Stimulated activated CD8-positive, alpha-beta memory T cell treated with anti-CD3 and anti-CD28 coated beads, Interleukin-4, amount 100 ng/mL, for 4 hours (primary cell): Measurements from ENCODE around the gene MAGI2.
"Not testable (repeated sequence)": the region's sequence is repeated elsewhere in the genome, so short reads cannot be mapped to it uniquely, and the experiment has no call there.

Experiments used
- DNase-seq, 2 donors: peaks; one replicate each; pipeline ENCODE4 v3.0.0-alpha.2; 2020; ENCODE audit warnings: low read depth in 2 of 2, low spot score in 1 of 2

The MAGI2 gene

DNA sequence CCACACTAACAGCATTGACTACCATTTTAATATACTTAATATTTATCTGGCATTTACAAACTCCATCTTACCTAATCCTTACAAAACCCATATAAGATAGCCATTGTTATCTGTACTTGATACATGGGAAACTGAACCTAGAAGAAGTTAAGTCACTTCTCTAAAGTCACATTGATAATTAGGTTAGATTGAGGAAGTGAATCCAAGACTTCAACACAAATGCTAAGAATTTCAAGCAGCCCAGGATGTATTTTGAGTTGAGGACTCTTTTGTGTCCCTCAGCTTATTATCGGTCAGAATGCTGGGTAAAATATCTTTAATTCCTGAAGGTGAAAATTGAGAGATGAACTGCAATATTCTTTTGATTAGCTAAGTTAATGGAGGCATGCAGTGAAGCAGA lies 1189.4 kb downstream of the MAGI2 start:
- DNase-seq = no peak

DNA sequence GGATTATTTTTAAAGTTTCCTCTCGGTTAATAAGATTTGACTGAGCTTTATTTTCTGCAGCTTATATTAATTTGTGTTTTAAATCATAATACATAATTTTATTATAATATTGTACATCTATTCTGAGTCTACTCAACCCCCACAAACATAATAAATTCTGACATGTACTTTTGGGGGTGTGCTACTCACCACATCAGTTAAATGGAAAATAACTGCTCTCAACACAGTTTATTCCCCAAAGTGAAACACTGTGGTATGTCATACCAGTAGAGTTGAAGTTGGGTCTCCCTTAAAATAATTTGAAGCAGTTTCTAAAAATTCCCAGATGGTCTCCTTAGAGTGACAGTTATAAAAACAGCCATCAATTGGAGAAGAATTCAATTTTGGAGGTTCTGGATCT lies 1191.7 kb downstream of the MAGI2 start:
- DNase-seq = no peak

DNA sequence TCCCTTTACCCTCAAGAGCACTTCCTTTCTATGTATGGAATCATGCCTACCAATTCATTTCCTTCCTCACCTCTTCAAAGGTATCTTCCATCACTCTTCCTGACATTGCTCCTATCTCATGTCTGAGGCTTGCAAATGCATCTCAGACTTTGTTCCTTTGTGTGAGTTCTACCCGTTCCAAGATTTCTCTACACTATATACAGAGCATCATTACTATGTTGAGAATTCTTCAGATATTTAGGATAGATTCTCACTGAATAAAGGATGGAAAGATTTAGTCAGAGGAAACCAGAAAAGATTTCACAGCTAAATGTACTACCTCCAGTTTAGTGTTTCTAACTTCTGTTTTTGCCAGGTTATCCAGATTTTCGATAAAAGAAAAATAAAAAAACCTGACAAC lies 1192.2 kb downstream of the MAGI2 start:
- no peak for DNase-seq

DNA sequence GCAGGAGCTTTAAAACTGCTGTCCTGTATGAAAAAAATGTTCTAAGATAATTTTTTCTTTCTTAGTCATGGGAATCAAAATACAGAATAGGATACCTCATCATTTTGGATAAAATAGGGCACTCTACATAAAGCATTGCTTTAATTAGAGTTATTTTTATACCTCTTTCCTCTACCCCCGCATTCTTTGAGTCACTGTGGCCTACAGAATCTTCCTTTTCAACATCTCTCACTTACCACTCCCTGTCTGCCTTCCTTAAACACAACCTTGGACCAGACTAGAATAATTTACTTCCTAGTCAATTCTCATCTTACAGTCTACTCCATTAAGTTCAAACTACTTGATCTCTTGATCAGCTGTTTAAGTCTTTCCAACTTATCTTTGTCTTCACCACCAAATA lies 1192.6 kb downstream of the MAGI2 start:
- no peak for DNase-seq

DNA sequence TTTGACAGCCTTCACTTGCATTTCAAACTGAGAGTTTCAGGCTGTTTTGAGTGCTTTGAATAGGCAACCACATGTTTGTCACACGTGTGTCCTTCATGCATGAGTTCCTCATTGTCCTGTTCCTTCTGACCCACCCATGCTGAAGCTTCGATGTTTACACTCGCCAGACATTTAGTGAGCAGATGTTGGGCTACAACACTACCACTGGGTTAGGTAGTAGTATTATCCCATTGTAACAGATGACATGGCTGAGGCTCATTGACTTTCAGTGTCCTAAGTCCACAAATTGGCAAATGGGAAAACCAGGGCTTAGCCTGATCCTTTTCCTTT lies 1198.8 kb downstream of the MAGI2 start:
- DNase-seq = no peak

DNA sequence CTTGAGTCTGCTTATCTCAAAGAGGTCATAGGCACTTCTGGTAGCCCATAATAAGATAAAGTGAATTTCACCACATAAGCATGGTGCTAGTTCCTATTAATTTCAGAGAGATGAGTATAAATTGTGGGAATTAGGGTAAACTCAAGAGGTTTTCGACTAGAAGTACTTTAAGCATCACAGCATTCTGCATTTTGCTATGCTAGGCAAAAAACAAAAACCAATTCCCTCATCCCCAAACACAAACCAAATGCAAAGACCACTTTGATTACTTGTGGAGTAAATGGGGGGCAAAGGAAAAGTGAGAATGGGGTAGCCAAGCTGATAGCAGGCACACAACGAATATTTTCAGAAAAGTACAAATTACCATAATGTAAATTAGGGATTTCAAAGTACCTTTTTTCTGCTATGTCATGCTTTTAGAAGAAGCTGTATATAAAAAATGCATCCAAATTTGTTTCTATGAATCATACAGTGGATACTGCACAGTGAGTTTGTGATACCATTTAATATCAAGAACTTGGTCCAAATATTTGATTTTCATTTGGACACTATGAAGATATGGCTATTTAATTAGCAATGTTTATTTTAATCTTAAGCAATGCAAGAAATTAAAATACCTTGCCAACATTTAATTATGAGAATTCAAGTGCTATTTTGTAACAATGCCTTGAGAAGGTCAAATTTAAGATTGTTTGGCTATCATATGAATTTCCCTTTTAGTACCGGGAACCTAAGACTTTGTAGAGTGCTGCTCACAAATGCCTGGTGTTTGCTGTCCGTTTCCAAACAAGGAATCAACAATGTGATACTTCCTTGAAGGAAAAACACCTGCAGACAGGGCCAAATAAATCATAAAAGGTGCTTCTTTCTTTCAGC lies 1199.4 kb downstream of the MAGI2 start:
- no peak for DNase-seq

DNA sequence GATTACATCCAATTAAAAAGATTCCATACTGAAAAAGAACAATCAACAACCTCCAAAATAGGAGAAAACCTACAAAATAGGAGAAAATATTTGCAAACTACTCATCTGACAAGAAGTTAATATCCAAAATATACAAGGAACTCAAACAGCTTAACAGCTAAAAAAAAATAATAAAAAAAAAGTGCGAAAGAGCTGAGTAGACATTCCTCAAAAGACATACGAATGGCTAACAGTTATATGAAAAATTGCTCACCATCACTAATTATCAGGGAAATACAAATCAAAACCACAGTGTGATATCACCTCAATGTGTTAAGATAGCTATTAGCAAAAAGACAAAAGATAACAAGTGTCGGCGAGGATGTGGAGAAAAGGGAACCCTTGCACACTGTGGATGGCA lies 1204.6 kb downstream of the MAGI2 start:
- no peak for DNase-seq

DNA sequence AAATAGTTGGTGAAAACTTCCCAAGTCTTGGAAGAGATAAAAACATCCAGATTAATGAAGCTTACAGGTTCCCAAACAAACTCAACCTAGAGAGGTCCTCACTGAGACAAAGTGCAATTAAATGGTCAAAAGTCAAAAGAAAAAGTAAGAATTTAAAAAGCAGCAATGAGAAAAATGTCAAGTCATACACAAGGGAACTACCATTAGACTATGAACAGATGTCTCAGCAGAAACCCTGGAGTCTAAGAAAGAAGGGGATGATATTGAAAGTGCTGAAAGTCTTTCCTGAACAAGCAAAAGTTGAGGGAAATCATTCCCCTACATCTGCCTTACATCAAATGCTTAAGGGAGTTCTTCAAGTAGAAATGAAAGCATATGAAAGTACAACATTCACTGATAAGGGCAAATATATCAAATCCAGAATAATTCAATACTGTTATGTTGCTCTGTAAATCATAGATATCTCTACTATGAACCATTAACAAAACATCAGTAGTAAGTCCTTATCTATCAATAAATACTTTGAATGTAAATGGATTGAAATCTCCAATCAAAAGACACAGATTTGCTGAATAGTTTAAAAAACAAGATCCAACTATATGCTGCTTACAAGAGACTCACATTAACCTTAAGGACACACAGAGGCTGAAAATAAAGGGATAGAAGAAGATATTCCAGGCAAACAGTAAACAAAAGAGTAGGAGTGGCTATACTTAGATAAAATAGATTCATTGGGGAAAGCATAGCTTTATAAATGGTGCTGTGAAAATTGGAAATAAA lies 1205.4 kb downstream of the MAGI2 start:
- DNase-seq = no peak

DNA sequence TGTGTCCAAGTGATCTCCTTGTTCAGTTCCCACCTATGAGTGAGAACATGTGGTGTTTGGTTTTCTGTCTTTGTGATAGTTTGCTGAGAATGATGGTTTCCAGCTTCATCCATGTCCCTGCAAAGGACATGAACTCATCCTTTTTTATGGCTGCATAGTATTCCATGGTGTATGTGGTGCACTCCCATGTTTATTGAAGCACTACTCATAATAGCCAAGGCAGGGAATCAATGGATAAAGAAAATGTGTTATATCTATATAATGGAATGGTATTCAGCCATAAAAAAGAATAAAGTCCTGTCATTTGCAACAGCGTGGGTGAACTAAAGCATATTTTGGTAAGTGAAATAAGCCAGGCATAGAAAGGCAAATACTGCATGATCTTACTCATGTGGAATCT lies 1213.3 kb downstream of the MAGI2 start:
- DNase-seq = not testable (repeated sequence)

DNA sequence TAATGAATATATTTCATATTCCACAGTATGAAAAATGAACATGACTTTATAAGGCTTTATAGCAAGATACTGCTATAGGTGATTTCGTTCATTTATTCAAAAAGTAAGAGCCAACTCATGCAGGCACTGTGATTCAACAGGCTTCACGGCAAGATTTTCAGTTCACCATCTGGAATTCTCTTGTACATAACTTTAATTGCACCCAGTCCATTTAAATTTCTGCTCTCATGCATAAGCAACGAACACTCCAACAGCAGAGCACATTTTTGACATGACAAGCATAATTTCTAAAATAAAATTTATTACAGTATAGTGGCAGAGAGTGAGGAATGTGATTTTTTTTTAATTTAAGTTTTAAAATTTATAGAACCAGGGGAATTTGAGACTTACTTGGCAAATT lies 1218.8 kb downstream of the MAGI2 start:
- DNase-seq = no peak

DNA sequence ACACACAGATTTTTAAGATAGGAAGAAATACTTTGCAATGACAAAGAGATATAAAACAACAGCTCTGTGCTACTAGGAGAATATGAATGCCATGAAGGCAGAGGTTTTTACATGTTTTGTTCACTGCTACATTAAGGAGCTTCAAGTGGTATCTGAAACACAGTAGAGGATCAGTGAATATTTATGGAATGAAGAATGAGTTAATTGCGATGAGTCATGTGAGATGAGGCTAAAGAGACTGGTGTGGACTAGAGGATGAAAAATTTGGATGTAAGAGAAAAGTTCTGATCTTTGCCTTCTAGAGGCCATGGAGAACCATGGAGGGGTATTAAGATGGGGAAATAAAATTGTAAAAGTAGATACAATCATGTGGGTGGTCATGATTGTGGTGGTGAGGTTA lies 1220.7 kb downstream of the MAGI2 start:
- no peak for DNase-seq

DNA sequence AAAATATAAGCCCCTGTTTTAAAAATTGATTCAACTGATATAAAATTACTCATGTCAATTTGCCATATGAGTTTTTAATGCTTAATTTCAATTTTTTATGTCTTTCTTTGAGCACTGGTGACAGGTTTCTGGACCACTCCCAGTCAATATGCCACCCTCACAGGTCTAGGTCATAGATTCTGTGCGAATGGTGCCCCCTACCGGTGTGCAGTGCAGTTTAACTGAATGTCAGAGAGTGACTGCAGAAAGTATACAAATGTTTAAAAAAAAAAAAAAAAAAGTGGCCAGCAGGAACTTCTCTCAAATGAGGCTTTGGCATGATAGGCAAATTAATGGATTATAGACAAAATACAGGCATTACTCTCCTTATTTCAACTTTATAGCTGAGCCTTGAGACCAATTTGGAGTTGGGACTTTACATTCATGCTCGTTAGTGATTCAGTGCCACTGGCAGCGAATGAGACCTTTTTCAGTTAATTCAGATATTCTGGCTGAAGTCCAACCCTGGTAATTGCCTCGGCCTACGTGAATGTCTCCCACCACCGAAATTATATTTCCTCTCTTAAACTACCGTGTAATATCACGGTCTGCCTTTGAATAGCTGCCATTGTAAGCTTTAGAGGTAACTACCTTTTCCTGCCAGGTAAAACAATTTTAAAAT lies 1227.3 kb downstream of the MAGI2 start:
- no peak for DNase-seq

DNA sequence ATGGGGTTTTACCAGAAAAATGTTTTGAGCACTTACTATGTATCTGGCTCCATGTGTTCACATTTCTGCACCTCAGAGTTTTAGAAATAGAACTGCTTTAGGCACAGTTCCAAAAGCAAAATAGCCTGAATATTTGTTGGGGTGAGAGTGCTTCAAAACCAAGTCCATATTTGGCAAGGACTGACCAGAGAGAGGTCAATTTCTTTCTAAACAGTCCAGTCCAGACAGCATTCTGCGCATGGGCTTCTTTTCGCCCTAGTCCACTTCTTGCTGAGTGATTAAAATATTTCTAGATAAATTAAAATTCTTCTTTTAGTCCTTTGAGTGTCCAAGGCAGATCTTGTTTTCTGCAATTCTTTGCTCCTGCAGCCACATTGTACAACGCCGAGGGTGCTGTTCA lies 1227.9 kb downstream of the MAGI2 start:
- DNase-seq = no peak

DNA sequence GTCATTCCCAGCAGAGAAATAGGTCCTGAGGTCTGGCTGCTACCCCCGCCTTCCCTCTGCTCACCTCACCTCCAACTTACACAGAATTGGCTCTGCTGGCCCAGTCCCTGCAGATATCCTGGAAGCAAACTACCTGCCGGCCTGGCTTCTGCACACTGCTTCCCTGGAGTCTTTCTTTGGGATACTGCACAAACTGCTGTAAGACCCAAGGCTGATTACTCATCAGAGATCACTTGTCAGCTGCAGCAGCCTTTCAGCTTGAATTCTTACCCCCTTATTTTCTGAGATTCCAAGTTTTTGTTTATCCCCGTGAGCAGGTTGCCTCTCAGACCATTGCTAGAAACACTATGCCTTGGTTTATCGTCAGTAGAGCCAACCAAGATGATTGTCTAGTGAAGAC lies 1228.5 kb downstream of the MAGI2 start:
- DNase-seq = no peak

DNA sequence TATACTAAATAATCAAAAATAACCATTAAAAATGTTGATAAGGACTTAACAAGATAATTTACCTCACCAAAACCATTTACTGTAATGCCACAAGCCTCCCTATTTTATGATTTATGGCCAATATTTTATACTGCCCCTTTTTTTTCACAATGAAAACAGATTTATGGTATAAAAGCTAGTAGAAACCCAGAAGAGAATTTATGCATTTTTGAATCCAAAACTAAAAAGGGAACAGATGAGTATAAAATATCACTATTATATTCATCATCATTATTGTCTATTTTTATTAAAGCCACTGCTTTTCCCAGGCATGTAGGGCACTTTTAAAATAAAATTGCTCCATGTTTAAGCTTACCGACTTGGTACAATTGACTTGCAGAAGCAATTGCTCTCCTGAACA lies 1229.9 kb downstream of the MAGI2 start:
- no peak for DNase-seq

DNA sequence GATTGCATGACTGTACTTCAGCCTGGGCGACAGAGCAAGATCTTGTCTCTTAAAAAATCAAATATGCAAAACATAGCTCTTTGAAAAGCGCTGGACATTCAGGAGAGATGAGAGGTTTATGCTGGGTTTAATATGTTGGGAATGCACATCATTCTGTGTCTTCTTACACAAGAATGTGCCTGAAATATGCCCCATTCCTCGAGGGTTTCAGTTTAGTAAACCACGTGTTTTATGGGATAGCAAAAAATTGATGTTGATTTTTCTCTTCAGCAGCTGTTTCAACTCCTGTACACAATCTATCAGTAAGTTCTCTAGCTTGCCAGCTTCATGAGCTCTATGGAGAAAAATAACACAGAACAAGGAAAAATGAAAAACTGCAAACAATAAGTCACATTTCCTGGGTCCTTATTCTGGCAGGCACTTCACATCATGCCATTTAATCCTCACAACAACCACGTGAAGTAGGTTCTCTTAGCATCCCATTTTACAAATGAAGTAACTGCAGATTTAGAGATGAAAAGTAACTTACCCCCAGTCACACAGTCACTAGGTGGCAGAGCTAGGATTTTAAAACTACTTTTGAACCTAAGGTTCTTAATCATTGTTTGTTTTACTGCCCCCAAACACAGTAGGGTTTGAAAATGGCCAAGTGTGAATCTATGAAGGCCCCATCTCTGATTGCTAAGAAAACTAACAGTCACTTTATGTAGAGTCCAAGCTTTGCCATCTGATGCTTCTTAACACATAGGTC lies 1231.3 kb downstream of the MAGI2 start:
- DNase-seq = no peak

DNA sequence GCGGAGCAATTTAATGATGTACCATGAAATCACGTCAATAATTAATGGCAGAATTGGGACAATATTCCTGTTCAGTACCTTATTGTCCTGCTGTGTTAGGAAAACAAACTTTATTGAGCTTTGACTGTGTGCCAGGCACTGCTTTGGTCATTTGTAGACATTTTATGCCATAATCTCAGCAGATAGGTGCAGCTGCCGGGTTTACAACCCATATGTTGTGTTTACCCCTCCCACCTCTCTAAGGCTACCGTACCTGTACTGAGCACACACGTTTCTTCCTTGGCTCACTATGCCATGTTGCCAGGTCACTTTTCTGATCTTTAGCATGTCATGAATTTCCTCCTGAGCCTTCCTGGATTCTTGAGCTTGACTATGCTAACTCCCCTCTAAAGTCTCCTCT lies 1232.7 kb downstream of the MAGI2 start:
- no peak for DNase-seq

DNA sequence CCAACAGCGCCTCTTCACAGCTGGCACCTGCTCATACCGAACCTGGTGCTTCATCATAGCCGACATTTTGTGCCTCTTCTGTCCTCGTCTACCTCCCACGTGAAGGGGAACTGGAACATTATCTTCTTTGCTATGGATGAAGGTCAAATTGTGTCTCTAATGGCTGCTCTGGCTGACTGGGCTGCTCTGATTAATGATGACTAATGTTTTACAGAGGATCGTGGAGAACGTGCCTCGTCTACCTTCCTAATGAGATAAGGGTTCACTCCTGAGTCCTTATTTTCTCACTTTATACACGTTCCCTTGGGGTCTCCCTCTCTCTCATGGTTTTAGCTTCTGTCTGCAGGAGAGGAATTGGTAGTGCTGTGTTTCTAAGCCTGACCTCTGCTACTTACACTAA lies 1234.6 kb downstream of the MAGI2 start:
- no peak for DNase-seq

DNA sequence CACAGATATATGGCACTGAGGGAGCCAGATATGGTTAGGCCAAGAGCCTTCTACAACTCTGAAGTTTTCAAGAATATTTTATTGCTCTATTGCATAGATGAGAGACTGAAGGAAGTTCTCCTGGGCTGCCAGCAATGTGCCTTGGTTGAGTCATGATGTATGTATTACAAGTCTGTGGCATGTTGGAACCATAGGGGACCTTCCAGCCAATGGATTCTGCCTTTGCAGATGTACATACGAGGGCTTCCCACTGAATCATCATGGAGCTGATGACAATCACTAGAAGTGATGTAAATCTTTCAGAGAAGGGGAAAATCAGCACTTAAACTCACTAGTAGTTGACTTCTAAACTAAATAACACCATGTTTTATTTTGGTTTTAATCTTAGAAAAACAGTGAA lies 1235.4 kb downstream of the MAGI2 start:
- no peak for DNase-seq

DNA sequence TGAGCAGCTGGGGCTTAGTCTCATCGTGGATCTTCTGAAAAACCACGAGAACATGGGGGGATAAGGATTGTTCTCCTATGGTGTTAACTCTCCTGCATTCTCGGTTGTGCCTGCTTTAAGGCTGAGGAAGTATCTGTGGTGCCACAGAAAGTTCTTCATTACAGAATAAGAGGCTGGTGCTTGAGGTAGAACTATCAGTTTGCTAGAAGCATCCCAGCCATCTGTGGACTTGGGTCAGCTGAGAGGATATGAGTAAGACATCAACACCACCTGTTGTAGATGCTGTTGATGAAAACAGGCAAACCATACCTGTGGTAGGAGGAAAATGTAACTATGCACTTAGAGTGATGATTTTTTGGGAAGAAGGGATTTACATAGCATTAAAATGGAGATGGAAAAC lies 1238.3 kb downstream of the MAGI2 start:
- DNase-seq = no peak

DNA sequence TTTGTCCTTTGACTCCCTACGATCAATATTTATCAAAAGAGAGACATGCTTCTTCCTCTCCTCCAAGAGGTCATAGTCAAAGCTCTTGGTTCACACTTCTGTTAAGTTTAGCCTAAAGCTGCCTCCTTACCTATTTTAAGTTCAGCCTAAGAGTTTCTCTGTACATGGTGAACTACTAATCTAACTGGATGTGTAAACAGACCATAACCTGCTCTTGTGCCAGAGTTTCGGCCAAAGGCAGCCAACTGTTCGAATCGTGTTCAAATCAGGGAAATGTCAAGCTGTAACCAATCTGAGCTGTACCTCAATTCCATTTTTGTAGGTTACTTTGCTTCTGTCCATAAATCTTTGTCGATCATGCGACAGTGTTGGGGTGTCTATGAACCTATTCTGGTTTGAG lies 1240.1 kb downstream of the MAGI2 start:
- no peak for DNase-seq
